ENCODE results near the gene SIAH2. TPM values are rescaled to one million over a fixed set of nuclear protein-coding genes. Genes with fewer than 3 reads are reported as not detected.

SIAH2 gene
- total and polyA plus RNA-seq, 9 donors, result 18.0 to 98.7 (median 37.1) TPM

GRCh38 chr3:150754896-150755295 is 8.1 kb downstream of the SIAH2 start:
- H3K4me1 ChIP-seq (ENCODE audit: insufficient read depth), result peaks cover 37% of the 10 kb centered on the region

GRCh38 chr3:150751781-150752263 is 11.1 kb downstream of the SIAH2 start:
- no peaks in the 10 kb centered on the region for H3K36me3 ChIP-seq
- DNase-seq, result no peak
- no peaks in the 10 kb centered on the region for H3K27me3 ChIP-seq
- peaks cover 36% of the 10 kb centered on the region for H3K4me1 ChIP-seq (ENCODE audit: insufficient read depth)
- intact Hi-C loops (cut with DNase I), result no loop called here
- WGBS, 3 donors, result 55 to 70% (median 61%) methylated on average over 2 of the region's 2 CpGs
- no peak for TF ChIP-seq EP300 (IDR thresholded peaks at IDR 0.05)
- TF ChIP-seq CTCF (IDR thresholded peaks at IDR 0.05), result no peak
- TF ChIP-seq POLR2A (IDR thresholded peaks at IDR 0.05), result no peak
- no peak overlapping the region for H3K27ac ChIP-seq
- no peaks in the 10 kb centered on the region for H3K9me3 ChIP-seq
- no peak overlapping the region for H3K4me3 ChIP-seq

More at GRCh38 chr3:150754896-150755295, 8.1 kb downstream of the SIAH2 start:
- H3K27me3 ChIP-seq, result no peaks in the 10 kb centered on the region
- no peak for DNase-seq
- WGBS, 3 donors, result 87 to 91% (median 89%) methylated on average over 3 of the region's 3 CpGs
- no peaks in the 10 kb centered on the region for H3K9me3 ChIP-seq
- no peak overlapping the region for H3K27ac ChIP-seq
- intact Hi-C loops (cut with DNase I), result no loop called here
- no peaks in the 10 kb centered on the region for H3K36me3 ChIP-seq
- no peak for TF ChIP-seq CTCF (IDR thresholded peaks at IDR 0.05)
- TF ChIP-seq EP300 (IDR thresholded peaks at IDR 0.05), result no peak
- TF ChIP-seq POLR2A (IDR thresholded peaks at IDR 0.05), result no peak
- no peak overlapping the region for H3K4me3 ChIP-seq

GRCh38 chr3:150749255-150749654 is 13.7 kb downstream of the SIAH2 start:
- Histone ChIP-seq H3K4me1 (ENCODE audit: insufficient read depth) (peaks cover 34% of the 10 kb centered on the region), H3K9me3 (no peaks in the 10 kb centered on the region), H3K4me3 (no peak overlapping the region), H3K36me3 (no peaks in the 10 kb centered on the region), H3K27ac (no peak overlapping the region), H3K27me3 (no peaks in the 10 kb centered on the region)
- intact Hi-C loops (cut with DNase I), result no loop called here
- WGBS, 3 donors, result 54 to 68% (median 62%) methylated on average over 6 of the region's 6 CpGs
- no peak for TF ChIP-seq POLR2A (IDR thresholded peaks at IDR 0.05)
- TF ChIP-seq CTCF (IDR thresholded peaks at IDR 0.05), result no peak
- TF ChIP-seq EP300 (IDR thresholded peaks at IDR 0.05), result no peak
- DNase-seq, result no peak

GRCh38 chr3:150748684-150749047 is 14.3 kb downstream of the SIAH2 start:
- no peaks in the 10 kb centered on the region for H3K36me3 ChIP-seq
- intact Hi-C loops (cut with DNase I), result no loop called here
- no peak for DNase-seq
- no peaks in the 10 kb centered on the region for H3K9me3 ChIP-seq
- peak overlapping the region in 1 of 2 donors; percentile 68 for H3K27ac ChIP-seq
- H3K4me1 ChIP-seq (ENCODE audit: insufficient read depth), result peaks cover 33% of the 10 kb centered on the region
- H3K4me3 ChIP-seq, result no peak overlapping the region
- 18 to 34% (median 21%) methylated on average over 1 of the region's 1 CpG for WGBS, 3 donors
- TF ChIP-seq EP300 (IDR thresholded peaks at IDR 0.05) (no peak), POLR2A (IDR thresholded peaks at IDR 0.05) (no peak), CTCF (IDR thresholded peaks at IDR 0.05) (no peak)
- no peaks in the 10 kb centered on the region for H3K27me3 ChIP-seq

Measured in ovary (tissue), 9 donors.